ENCODE results near the gene NAV2.
"Not testable (repeated sequence)": the region's sequence is repeated elsewhere in the genome, so short reads cannot be mapped to it uniquely, and the experiment has no call there.

Gene NAV2

GRCh38 chr11:19985111-19985510 lies 272.5 kb downstream of the NAV2 start:
- no peak for DNase-seq

DNA sequence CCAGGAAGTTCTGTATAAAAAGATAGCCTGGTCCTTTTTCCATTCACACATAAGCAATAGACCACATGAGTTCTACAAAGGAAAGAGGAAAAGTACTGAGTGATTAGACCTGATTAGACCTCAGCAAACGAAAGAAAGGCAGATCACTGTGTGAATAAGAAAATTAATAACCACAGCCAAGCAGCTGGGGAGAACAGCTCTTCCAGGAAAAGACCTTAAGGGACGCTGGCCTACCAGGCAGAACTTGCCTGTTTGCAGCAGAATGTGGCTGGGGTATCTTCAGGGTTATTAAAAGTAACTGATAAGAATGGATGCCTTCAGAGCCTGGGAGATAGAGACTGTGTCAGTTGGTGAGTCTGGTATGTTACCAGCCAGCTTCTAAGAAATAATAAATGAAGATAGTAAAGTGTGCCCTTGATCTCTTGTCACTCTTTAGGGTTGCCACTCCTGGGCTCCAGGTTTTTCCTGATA lies 274.7 kb downstream of the NAV2 start:
- DNase-seq = no peak

- DNase-seq = no peak
Measured at GRCh38 chr11:19988598-19988997, 276.0 kb downstream of the NAV2 start.

GRCh38 chr11:19989191-19989590 lies 276.6 kb downstream of the NAV2 start:
- no peak for DNase-seq

DNA sequence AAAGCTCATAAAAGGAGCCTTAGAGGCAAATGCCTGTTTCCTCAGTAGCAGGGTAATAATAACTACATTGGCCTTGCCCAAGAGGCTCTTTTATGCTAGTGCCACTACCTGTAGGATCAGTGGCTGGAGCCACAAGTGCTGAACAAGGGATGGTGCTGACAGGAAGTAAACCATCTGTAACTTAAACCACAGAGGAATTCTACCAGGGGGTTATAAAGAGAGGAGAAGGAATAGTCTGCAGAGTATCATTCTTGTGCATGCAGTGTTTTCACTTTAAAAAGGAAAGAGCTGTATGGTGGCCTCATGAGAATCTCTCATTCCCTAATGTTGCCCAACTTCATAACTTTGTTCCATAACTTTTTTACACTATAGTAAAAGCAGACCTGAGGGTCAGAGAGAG lies 279.5 kb downstream of the NAV2 start:
- DNase-seq = no peak

DNA sequence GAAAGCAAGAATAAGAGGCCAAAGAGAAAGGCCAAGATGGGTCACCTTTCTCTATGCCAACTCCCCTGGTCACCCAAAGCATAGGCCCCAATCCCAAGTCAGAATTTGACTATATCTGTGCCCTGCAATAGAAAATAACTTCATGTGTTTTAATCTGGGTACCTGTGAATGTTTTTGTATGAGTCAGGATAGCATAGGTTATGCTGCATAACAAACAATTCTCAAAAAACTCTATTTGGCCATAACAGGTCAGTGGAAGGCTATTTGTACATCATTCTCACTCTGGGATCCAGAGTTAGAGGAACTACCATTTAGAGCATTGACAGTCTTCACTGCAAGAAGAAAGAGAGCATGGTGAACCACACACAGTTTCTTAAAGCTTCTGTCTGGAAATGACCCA lies 280.4 kb downstream of the NAV2 start:
- no peak for DNase-seq

DNA sequence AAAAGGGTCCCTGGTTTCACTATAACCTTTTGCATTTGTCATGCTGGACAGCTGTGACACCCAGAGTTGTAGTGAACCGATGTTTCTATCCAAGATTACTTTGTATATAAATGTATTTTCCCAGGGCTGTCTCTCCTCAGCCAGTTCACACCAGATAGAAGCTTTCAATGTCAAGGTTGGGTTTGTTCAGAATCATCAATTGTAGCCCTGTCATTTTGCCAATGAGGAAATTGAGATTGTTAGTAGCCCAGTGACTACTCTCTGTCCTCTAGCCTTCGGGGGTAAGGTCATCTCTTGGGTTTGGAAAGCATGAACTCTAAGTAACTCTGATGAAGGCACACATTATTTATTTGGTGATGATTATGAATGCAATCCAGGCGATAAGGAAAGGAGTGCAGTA lies 282.0 kb downstream of the NAV2 start:
- no peak for DNase-seq

GRCh38 chr11:19995145-19995544 lies 282.5 kb downstream of the NAV2 start:
- DNase-seq = no peak

DNA sequence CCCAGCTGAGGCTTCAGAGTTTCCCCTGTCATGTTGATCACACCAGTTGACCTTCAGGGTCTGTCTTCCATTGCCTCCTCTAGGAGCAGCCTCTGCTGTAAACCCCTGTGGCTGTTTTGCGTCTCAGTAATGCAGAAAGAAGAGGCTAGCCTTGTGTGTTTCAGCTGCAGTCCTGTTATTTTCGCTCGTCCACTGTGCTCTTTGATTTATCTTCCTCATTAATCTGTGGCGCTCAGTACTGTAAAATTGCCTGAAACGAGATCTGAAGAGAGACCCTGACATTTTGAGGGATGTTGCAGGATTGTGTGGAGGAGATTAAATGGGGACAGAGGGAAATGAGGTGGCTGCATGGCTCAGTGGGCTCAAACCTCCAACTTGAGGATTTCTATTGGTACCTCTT lies 283.9 kb downstream of the NAV2 start:
- no peak for DNase-seq

- DNase-seq = no peak
Measured at GRCh38 chr11:20000022-20000350, 287.3 kb downstream of the NAV2 start.

DNA sequence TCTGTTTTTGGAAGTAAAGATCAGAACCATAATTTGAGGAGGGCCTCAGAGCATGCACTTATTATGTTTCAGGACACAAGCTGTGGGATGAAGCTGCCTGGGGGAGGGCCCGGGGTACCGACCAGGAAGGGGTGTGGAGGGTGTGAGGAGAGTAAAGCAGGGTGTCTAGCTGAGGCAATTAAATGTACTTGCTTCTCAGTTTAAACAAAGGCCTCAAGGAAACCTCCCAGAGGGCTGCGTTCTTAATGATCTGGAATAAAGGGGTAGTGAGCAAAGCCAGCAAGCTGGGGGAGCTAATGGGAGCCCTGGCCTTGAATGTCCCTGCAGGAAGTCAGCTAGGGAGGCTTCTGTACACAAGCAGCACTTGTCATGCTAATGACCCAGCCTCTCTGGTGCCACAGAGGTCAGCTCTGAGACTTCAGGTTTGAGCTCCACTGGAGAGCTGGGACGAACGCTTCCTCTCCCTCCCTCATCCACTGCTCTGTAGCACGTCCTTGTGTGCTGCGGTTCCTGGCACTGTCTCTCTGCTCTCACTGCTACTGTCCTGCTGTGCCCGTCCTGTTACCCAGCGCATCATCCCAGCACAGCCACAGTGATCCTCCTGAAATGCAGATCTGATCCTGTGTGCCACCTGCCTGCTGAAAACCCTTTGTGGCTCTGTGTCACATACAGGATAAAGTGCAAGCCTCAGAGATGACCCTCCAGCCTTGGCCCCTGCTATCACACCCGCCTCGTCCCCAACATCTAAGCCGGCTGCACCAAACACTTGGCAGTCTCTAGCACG lies 287.9 kb downstream of the NAV2 start:
- DNase-seq = no peak

DNA sequence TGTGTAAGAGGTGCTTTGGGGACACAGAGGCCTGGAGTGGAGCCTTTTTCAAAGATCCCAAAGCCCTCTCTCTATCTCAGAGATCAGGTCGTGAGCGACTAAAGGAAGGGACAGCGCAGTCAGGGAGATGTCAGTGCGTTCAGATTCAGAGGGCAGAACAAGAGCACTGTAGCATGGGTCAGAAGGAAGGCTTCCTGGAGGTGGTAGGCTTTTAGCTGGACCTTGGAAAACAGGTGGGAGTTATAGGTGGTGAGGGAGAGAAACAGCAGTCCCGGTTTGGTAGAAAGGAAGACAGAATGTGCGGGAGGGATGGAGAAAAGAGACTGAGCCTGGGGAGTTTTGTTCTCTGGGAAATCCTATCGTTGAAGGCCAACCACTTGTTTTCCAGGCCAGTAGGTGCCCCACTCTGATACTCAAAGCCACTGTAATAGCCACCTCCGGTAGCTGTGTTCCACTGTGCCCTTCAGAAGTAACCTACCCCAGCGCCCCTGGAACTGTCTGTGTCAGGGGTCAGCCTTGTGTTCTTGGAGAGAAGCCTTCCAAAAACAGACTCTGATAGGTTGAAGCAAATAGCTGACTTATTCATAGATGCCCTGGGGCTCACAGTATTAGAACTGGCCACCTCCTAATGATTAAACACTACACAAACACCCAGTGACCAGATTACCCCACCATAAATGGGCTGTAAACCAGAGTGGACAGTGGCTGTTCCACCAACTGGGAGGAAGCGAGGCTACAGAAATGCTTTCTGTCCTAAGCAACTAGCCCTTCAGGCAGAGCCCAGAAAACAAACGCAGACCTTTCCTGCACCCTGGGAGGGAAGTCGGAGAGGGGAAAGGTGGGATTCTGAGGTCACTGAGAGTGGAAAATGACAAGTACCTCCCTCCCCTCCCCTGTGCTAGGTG lies 289.9 kb downstream of the NAV2 start:
- no peak for DNase-seq

DNA sequence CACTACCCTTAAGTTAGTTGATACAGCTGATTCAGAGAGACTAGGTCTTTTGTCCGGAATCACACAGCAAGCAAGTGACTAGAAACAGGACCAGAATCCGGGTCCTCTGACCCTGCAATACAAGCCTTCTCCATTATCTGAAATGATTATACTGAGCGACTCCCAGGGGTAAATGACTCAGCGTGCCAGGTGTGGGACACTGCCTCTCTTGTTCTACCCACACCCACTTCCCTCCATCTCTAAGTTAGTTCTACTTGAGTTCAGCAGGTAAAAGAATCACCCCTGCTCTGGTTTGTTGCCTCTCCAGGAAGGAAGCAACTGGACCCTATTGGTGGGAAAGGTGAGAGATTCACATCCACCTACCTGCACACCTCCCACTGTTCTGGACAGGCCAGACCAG lies 290.7 kb downstream of the NAV2 start:
- no peak for DNase-seq

DNA sequence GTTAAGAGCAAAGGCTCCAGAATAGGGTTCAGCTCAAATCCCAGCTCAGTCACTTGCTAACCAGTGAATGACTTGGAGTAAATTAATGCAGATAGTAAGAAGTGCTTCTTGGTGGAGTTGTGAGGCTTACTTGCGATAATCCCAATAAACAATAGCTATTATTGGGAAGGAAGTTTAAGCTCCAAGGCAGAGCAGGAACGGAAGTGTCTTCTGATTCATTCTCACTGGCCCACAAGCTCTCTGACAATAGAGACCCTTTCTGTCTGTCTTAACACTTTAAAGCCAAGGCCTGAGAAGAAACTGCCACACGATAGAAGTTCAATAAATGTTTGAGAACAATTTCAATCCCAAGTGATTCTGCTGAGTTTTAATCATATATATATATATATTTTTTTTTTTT lies 292.2 kb downstream of the NAV2 start:
- DNase-seq = no peak

- DNase-seq = no peak
Measured at GRCh38 chr11:20005747-20006146, 293.1 kb downstream of the NAV2 start.

- not testable (repeated sequence) for DNase-seq
Measured at GRCh38 chr11:20006618-20007017, 294.0 kb downstream of the NAV2 start.

GRCh38 chr11:20007386-20007785 lies 294.7 kb downstream of the NAV2 start:
- no peak for DNase-seq

DNA sequence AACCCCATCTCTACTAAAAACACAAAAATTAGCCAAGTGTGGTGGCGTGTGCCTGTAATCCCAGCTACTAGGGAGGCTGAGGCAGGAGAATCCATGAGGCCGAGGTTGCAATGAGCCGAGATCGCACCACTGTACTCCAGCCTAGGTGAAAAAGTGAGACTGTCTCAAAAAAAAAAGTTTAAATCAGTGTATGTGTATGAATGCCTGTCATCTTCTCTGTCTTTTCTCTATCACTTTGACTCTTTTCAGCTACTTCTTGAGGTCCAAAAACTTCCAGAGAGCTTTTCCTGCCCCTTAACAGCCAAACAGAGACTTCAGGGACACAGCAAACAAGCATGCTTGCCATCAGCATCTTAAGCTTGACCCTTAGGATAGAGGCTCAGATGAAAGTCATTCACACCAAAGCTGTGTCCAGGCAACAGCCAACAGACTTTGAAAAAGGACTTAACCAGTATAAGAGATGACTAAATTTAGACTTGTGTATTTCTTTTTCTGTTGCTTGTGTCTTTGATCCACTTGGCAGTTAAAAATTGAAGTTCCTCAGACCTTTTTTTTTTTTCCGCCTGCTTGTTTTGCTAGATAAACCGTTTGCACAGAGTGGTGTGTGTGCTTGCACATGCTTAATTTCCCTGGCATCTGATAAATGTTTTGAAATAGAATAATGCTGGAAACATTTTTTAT lies 295.7 kb downstream of the NAV2 start:
- no peak for DNase-seq

DNA sequence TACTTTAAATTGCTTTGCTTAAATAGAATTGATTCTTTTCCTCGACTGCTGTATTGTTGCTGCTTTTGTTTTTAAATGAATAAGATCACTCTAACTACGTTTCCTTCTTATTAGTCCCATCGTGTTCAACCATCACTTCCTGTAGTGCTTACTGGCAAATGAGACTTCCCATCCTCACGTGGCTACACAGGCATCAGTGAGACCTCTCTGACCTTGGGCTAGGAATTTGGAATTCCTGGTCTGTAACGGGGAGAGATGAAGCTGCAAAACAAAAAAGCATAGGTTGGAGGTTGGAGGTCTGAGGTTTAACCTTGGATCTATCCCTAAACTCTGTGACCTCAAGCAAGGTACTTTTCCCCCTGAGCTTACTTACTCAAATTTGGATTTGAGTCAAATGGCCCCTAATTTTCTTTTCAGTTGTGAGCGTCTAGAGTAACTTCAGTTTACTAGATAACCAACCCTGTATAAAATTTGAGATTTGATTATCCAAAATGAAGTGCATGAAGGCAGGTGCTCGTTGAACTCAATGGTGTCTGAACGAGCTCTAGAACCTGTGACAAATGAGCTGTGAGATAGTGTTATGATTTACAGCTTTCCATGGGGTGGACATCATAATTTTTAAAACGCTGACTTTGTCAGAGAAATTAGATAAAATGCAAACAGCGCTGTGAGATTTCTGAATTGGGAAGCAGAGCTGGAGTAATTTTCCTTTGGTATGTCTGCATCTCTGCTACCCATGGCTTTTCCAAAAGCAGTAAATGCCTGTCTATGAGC lies 296.4 kb downstream of the NAV2 start:
- no peak for DNase-seq

DNA sequence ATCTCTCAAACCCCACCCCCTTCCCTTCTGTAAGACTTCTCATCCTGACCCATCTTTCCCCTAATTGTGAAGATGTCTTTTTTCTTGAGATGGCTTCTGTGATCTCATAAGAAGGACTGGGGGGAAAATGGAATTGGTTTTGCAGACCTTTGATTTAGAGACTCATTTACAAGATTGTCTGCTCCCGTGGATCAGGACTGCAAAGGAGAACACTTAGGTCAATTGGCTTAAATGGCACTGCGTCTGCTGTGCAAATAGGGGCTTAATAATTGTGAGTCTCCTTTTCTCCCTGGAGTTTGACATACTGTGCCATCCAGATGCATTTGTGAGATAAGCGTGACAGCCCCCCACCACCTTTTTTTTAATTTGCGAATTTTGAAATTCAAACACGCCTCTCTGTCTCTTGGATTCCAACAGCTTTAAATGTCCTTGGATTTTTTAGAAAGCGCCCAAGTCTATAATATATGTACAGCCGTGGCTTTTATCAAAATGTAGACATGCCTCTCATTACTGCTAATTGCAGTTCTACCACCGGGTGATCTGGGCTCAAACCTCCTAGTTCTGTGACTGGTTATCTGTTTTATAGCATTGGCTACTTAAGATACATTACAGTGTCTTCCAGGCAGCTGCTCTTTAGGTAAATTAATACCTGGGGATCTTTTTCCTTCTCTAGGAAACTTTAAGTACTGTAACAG lies 297.7 kb downstream of the NAV2 start:
- DNase-seq = no peak

DNA sequence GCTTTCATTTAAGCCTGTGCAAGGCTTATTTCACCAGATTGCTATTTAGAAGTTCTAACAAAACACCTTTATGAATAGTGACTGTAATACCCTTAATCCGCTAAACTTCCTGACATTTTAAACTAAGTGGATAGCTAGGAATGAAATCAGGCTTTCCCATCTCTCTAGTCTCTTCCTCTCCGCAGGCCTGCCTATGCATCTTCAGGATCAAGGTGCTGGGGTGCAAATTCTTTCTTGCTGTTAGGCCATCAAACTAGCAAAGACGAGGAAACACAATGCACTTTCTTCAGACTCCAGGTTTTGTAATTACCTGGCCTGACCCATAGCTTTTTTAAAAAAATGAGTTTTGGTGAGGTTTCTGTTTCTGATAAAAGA lies 298.2 kb downstream of the NAV2 start:
- no peak for DNase-seq

DNA sequence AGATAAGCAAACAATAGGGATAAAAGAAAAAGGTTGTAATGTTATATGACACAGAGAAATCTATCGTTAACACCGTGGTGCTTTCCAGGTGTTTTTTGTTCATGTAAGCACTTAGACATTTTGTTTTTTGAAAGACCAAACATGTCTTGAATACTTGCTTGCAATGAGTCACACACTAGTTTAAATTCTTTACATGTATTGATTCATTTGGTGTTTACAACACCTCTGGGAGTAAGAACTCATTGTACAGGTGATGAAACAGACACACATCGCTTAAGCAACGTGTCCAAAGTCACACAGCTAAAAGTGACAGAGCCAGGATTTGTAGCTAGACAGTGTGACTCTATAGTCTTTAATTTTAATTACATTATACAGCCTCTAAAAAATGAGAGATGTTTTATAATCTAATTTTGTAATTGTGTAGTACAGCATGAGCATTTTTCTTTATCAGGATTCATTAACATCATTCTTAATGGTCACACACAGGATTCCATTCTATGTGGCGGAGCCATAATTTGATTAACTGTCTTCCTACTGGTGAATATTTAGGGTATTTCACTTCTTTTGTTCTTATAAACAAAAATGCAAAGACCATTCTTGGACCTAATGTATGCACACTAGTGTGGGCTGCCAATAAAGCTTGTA lies 298.8 kb downstream of the NAV2 start:
- no peak for DNase-seq
